Stimulated activated CD4-positive, alpha-beta T cell treated with anti-CD3 and anti-CD28 coated beads, Interleukin-2, amount 100 ng/mL, for 48 hours (primary cell): ENCODE results near the gene SIK2.

Source experiments
- DNase-seq, 2 donors: peaks; one replicate each; pipeline ENCODE4 v3.0.0-alpha.2; 2020

The SIK2 gene

DNA sequence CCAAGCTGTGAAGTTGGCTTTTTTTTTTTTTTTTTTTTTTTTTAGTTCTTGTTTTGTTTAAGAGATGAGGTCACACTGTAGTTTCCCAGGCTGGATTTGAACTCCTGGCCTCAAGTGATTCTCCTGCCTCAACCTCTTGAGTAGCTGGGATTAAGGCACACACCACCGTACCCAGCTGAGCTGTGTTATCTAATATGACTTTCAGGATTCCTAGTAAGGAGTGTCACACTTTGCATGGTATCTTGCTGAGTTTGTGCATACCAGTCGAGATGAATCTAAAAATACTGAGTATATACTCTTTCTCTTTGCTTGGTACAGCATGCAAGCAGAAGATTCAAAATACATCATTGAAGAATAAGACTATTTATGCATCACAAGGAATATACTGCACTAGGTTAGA is 58.6 kb downstream of the SIK2 start:
- DNase-seq: no peak

GRCh38 chr11:111663820-111664219 is 61.6 kb downstream of the SIK2 start:
- DNase-seq: no peak

- no peak for DNase-seq
Observed at GRCh38 chr11:111665777-111666176, 63.5 kb downstream of the SIK2 start.

GRCh38 chr11:111668980-111669379 is 66.7 kb downstream of the SIK2 start:
- DNase-seq: no peak

- DNase-seq: no peak
Observed at GRCh38 chr11:111671383-111671782, 69.1 kb downstream of the SIK2 start.

- no peak for DNase-seq
Observed at GRCh38 chr11:111672949-111673348, 70.7 kb downstream of the SIK2 start.

GRCh38 chr11:111674941-111675340 is 72.7 kb downstream of the SIK2 start:
- DNase-seq: no peak

- DNase-seq: no peak
Observed at GRCh38 chr11:111675891-111676290, 73.6 kb downstream of the SIK2 start.

DNA sequence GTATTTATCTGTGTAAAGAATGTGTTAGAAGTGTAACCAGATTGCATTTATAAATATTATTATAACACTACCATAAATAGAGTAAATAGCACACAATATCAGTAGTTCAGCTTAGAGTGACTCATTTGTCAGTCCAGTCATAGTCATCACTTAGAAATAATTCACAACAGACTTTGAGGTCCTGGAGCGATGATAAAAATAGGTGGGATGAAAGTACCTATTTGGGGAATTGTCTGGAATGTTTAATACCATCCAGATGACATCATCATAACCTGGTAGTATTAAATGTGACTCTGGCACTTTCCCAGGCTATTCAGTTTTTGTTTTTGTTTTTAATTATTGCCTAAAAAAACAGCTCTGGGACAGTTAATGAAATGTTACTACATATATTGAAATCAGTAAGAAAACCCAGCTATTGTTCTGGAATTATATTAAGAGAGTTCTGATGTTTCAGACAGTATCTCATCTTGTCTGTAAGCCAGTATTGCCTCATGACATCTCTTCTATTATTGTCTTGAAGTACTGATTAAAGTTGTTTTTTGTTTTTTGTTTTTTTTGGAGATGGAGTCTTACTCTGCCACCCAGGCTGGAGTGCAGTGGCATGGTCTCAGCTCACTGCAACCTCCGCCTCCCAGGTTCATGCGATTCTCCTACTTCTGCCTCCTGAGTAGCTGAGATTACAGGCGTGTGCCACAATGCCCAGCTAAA is 74.8 kb downstream of the SIK2 start:
- DNase-seq: no peak

GRCh38 chr11:111680486-111681175 is 78.4 kb downstream of the SIK2 start:
- DNase-seq: no peak

- no peak for DNase-seq
Observed at GRCh38 chr11:111683806-111684205, 81.6 kb downstream of the SIK2 start.

DNA sequence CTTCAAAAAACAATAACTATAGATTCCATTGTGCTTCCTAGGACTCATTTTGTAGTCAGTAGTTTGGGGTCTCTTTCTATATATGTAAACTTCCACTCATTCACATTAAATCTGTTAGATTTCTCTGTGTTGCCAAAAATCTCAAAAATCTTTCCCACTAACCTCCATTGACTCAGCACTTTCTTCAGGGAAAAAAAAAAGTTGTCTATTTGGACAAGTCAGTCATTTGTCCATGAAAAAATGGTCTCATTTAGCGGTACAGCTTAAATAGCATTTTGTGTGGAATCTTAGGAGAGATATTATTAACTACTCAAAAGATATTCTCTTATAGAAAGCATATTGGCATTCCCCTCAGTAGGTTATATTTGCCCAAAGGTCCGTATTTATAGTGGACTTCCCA is 82.0 kb downstream of the SIK2 start:
- DNase-seq: no peak

DNA sequence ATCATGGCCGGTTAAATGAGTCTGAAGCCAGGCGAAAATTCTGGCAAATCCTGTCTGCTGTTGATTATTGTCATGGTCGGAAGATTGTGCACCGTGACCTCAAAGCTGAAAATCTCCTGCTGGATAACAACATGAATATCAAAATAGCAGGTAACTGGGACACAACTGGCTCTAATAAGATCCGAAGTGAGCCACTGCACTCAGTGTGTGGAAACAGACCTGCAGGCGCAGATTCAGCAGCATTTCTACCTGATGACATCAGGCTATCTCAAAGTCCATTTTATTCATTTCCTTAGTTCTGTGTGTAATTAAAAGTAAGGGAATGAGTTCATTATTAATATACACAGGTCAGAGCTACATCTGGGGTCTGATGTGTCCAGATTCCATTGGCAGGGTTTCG is 85.8 kb downstream of the SIK2 start:
- no peak for DNase-seq

DNA sequence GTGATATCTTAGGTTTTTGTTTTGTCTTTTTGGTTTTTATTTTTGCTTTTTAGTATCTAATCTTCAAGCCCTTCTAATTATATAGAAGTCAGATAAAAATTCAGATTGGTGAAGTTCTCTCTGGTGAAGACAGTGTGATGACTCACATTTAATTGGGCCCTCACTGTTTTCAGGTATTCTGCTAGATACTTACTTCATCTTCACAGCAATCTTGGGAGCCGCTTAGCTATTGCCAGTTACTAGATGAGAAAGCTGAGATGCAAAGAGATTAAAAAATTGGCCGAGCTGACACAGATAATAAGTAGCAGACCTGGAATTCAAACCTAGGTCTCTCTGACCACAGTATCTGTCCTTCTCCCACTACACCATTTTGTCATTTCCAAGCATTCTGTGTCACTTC is 88.9 kb downstream of the SIK2 start:
- no peak for DNase-seq

DNA sequence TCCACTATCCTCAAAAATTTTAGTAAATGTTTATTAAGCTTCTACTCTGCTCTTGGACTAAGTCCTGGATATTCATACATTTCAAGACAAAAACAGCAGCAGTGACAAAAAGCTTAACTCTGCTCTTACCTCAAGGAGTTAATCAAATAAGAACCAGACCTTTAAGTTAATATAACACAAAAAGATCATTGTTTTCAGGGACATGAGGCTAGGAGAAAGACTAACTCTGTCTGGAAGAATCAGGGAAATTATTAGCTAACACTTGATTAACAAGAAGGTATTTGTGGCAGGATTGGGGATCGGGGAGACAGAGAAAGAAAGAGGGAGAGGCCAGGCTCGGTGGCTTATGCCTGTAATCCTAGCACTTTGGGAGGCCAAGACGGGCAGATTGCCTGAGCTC is 89.5 kb downstream of the SIK2 start:
- no peak for DNase-seq

DNA sequence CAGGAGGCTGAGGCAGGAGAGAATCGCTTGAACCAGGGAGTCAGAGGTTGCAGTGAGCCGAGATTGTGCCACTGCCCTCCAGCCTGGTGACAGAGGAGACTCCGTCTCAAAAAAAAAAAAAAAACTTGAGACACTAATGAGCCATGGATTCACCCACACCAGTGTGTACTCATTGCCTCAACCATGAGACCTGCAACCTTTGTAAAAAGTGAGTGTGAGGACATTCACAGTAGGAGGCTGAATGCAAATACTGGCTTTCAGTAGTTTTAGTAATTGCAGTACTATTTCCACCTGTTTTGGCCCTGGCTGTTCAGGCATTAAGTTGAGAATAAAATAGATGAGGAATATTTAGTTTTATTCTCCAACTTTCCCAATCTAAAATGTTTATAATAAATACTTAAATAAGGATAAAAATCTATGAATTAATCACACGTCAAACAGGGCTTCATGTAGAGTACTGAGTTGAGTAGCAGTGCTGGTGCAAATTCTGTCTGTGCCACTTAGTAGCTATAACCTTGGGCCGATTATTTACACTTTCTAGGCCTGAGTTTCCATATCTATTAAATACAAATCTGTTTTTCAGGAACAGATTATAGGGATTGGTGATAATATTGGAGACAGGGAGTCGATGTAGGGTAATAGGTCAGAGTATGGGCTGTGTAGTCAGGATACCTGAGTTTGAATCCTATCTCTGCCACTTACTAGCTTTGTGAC is 91.1 kb downstream of the SIK2 start:
- DNase-seq: no peak

GRCh38 chr11:111694851-111695250 is 92.6 kb downstream of the SIK2 start:
- DNase-seq: no peak

GRCh38 chr11:111696556-111696955 is 94.3 kb downstream of the SIK2 start:
- no peak for DNase-seq

DNA sequence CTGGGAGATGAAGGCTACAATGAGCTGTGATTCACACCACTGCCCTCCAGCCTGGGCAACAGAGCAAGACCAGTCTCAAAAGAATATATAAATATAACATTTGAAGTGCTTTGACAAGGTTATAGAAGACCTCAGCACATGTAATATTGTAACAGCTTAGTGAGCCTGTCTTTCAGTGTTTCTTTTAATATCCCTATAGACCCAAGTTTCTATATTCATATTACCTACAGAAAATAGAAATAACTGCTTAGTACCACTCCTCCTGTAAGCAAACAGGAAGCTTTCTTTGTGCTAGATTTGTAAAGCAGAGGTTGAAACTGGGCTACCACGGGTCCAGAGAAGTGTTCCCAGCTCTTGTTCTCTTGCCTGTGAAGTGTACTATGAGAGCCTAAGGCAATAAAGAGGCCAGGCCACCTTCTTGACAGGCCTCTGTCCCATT is 95.7 kb downstream of the SIK2 start:
- no peak for DNase-seq

- no peak for DNase-seq
Observed at GRCh38 chr11:111698852-111699559, 96.8 kb downstream of the SIK2 start.

DNA sequence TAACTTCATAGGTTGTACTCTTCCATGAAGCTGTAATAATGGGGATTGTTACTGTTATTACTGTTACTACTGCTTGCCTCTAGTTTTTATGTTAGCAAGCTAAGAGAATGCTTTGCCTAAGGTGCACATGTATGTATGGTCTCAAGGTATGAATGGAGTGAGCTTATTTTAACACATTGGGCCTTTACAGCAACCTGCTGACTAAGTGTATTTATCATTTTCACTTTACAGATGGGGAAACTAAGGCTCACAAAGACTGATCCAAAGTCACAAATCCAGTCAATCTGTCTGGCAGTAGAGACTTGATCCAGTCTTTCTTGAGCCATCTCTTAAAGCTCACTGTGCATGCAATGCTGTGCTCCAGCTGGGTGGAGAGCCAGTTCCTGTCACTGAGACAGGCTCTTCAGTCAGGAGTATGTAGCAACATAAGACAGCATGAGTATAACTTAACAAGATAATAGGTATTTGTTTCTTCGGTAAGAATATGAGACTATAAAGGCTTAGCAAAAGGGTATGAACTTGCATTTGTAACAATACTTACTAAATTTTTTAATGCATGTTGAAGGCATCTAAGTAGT is 97.4 kb downstream of the SIK2 start:
- DNase-seq: no peak

DNA sequence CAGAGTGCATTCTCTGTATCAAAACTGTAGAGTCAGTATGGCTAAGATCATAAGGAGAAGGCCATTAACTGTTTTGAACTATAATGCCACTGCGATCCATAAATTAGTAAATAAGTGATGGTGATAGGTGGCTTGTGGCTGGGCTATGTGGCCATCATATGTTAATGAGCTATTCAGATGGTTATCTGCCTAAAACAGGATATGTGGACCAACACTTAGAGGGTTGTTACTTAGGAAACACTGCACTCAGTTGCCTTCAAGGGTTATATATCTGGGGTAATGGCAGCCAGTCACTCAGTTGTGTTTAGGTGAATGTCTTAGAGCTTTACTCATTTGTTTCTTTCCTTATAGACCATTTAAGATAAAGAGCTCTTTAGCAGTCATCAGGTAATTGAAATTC is 97.9 kb downstream of the SIK2 start:
- DNase-seq: no peak

DNA sequence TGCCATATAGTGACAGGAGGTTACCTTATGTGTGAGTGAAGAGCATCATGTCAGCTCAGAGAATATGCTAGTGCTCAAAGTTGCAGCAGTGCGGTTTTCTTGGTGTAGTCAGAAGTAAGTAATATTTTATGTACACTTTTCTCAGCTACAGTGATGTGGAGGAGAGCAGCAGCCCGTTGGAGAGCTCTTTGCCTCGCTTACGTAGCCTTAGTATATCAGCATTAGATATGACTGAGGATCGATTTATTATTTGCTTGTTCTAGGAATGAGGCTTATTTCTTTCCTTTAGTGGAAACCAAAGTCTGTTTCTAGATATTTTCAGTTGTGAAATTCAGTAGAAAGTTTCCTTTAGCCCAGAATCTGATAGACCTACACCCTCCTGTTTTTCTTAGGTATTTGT is 100.4 kb downstream of the SIK2 start:
- no peak for DNase-seq
